Neural cell (in vitro differentiated cells): ENCODE results near the gene HIBADH. TPM values are rescaled to one million over a fixed set of nuclear protein-coding genes. Genes with fewer than 3 reads are reported as not detected.

Experiments used
- H2AFZ ChIP-seq: fragments of 200-600, 300-800 bp; sonication (generic), shearing (Covaris generic); 2 replicates; pipeline ENCODE4 v1.6.0; 2014; ENCODE audit warnings: low read depth, mild to moderate bottlenecking, antibody characterized with exemption, low read length, moderate library complexity
- H3F3A ChIP-seq: fragments of 200-600 bp; shearing (Covaris generic); 2 replicates; pipeline ENCODE4 v1.6.1; 2016; ENCODE audit warnings: mild to moderate bottlenecking, moderate library complexity, mixed read lengths, antibody characterized with exemption, low read length; ENCODE audit not compliant: insufficient read depth, poor library complexity, severe bottlenecking
- H3K27ac ChIP-seq: fragments of 200-600, 300-800 bp; sonication (generic), shearing (Covaris generic); 2 replicates; pipeline ENCODE4 v1.5.1; 2014; ENCODE audit warnings: mild to moderate bottlenecking, low read length, moderate library complexity
- H3K27me3 ChIP-seq: fragments of 300-800, 200-600 bp; sonication (generic), shearing (Covaris generic); 2 replicates; pipeline ENCODE4 v1.6.0; 2014; ENCODE audit warnings: mild to moderate bottlenecking, low read depth, low read length, moderate library complexity; ENCODE audit not compliant: insufficient read depth
- H3K36me3 ChIP-seq: fragments of 300-800, 200-600 bp; sonication (generic), shearing (Covaris generic); 2 replicates; pipeline ENCODE4 v1.5.1; 2014; ENCODE audit warnings: mild to moderate bottlenecking, antibody characterized with exemption, low read length, moderate library complexity; ENCODE audit not compliant: insufficient read depth
- H3K4me2 ChIP-seq: fragments of 300-800, 200-600 bp; sonication (generic), shearing (Covaris generic); 2 replicates; pipeline ENCODE4 v1.6.0; 2014; ENCODE audit warnings: mild to moderate bottlenecking, low read length
- H3K4me3 ChIP-seq: fragments of 300-800, 200-600 bp; sonication (generic), shearing (Covaris generic); 2 replicates; pipeline ENCODE4 v1.5.1; 2014; ENCODE audit warnings: mild to moderate bottlenecking, low read length, moderate library complexity
- H3K79me2 ChIP-seq: fragments of 200-600 bp; shearing (Covaris generic); replicated peaks from 2 replicates; pipeline ENCODE4 v1.6.0; 2014; ENCODE audit warnings: mild to moderate bottlenecking, low read length, moderate library complexity; ENCODE audit not compliant: insufficient read depth
- H3K9ac ChIP-seq: fragments of 300-800, 200-600 bp; sonication (generic), shearing (Covaris generic); 2 replicates; pipeline ENCODE4 v1.6.1; 2016; ENCODE audit warnings: mild to moderate bottlenecking, low read length, mixed read lengths
- H3K9me2 ChIP-seq: fragments of 200-600 bp; shearing (Covaris generic); 2 replicates; pipeline ENCODE4 v1.6.1; 2016; ENCODE audit warnings: mild to moderate bottlenecking, low read length, mixed read lengths; ENCODE audit not compliant: insufficient read depth
- H3K9me3 ChIP-seq: fragments of 200-600, 300-800 bp; sonication (generic), shearing (Covaris generic); 2 replicates; pipeline ENCODE4 v1.6.1; 2016; ENCODE audit warnings: mild to moderate bottlenecking, mixed run types, low read length, moderate library complexity, mixed read lengths
- H4K20me1 ChIP-seq: fragments of 200-600 bp; shearing (Covaris generic); 2 replicates; pipeline ENCODE4 v1.6.1; 2016; ENCODE audit warnings: mild to moderate bottlenecking, mixed run types; ENCODE audit not compliant: insufficient read depth
- EP300 ChIP-seq: fragments of 450-650 bp; conservative IDR thresholded peaks from 2 replicates; pipeline ENCODE4 v1.6.1; 2014; ENCODE audit warnings: antibody characterized with exemption, mild to moderate bottlenecking, moderate library complexity; ENCODE audit not compliant: poor library complexity, severe bottlenecking
- EZH2 ChIP-seq: fragments of 200-600, 300-800 bp; shearing (Covaris generic), sonication (generic); IDR thresholded peaks from 2 replicates; pipeline ENCODE4 v1.6.1; 2014; ENCODE audit warnings: antibody characterized with exemption, low read length, borderline replicate concordance, mild to moderate bottlenecking; ENCODE audit not compliant: insufficient read depth, poor library complexity, severe bottlenecking
- MXI1 ChIP-seq: fragments of 450-650 bp; conservative IDR thresholded peaks from 2 replicates; pipeline ENCODE4 v1.6.1; 2014; ENCODE audit warnings: antibody characterized with exemption, mild to moderate bottlenecking; ENCODE audit not compliant: poor library complexity, severe bottlenecking
- POLR2AphosphoS5 ChIP-seq: IDR thresholded peaks from 2 replicates; pipeline ENCODE4 v1.6.1; 2012
- RAD21 ChIP-seq: fragments of 450-650 bp; conservative IDR thresholded peaks from 2 replicates; pipeline ENCODE4 v1.6.1; 2014; ENCODE audit warnings: antibody characterized with exemption, mild to moderate bottlenecking, moderate library complexity
- REST ChIP-seq: IDR thresholded peaks from 2 replicates; pipeline ENCODE4 v1.6.1; 2012; ENCODE audit warnings: borderline replicate concordance
- SMC3 ChIP-seq: fragments of 450-650 bp; conservative IDR thresholded peaks from 2 replicates; pipeline ENCODE4 v1.6.1; 2014; ENCODE audit warnings: antibody characterized with exemption, mild to moderate bottlenecking, moderate library complexity; ENCODE audit not compliant: poor library complexity
- TAF1 ChIP-seq: IDR thresholded peaks from 2 replicates; pipeline ENCODE4 v1.6.1; 2012; ENCODE audit warnings: low read depth
- polyA plus RNA-seq: library from polyadenylated mRNA; depleted of rRNA; stranded (reverse); fragments of >200 nt; gene quantifications from 2 replicates; pipeline ENCODE4 v1.2.3, GENCODE V29; 2014
- TF ChIP-seq, protein P1 (sequence below): fragments of 450-650 bp; IDR thresholded peaks from 2 replicates; pipeline ENCODE4 v1.5.1; 2014; ENCODE audit warnings: antibody characterized with exemption, mild to moderate bottlenecking, moderate library complexity; ENCODE audit not compliant: poor library complexity, severe bottlenecking

HIBADH gene
- polyA plus RNA-seq, 1 donor from 2014 or later = 14.4 TPM

GRCh38 chr7:27670676-27671075, 8.0 kb upstream of the HIBADH start:
- no peak overlapping the region for H3K27ac ChIP-seq
- H3K9ac ChIP-seq = no peak overlapping the region
- no peaks in the 10 kb centered on the region for H3K79me2 ChIP-seq
- no peak overlapping the region for H3K4me3 ChIP-seq
- H3F3A ChIP-seq = no peaks in the 10 kb centered on the region
- no peaks in the 10 kb centered on the region for H3K27me3 ChIP-seq
- H3K4me2 ChIP-seq = no peak overlapping the region
- no peaks in the 10 kb centered on the region for H3K9me3 ChIP-seq
- H3K9me2 ChIP-seq = no peaks in the 10 kb centered on the region
- no peaks in the 10 kb centered on the region for H3K36me3 ChIP-seq
- TF ChIP-seq, protein P1, sequence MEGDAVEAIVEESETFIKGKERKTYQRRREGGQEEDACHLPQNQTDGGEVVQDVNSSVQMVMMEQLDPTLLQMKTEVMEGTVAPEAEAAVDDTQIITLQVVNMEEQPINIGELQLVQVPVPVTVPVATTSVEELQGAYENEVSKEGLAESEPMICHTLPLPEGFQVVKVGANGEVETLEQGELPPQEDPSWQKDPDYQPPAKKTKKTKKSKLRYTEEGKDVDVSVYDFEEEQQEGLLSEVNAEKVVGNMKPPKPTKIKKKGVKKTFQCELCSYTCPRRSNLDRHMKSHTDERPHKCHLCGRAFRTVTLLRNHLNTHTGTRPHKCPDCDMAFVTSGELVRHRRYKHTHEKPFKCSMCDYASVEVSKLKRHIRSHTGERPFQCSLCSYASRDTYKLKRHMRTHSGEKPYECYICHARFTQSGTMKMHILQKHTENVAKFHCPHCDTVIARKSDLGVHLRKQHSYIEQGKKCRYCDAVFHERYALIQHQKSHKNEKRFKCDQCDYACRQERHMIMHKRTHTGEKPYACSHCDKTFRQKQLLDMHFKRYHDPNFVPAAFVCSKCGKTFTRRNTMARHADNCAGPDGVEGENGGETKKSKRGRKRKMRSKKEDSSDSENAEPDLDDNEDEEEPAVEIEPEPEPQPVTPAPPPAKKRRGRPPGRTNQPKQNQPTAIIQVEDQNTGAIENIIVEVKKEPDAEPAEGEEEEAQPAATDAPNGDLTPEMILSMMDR = no peak
- TF ChIP-seq RAD21 (no peak), SMC3 (no peak), MXI1 (no peak), TAF1 (no peak), REST (no peak), POLR2AphosphoS5 (no peak), EP300 (no peak), EZH2 (no peak)
- H2AFZ ChIP-seq = no peak overlapping the region
- no peaks in the 10 kb centered on the region for H4K20me1 ChIP-seq

DNA sequence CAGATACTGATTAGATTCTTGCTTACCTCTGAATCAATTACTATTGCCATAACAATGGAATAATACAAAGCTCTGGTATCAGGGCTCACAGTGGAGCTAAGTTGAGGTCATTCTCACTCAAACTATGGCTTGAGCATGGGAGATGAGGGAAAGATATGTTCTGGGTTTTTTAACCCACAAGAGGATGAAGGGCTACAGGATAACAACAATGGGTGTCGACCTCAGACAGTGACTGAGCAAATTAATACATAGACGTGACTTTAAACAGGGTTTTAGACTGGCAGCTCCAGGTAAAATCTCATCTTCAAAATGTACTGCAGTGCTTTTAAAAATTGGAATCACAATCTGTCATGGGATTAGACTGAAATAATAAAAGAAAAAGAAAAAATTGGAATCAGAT, 7.5 kb upstream of the HIBADH start:
- no peak overlapping the region for H3K27ac ChIP-seq
- no peak overlapping the region for H3K4me3 ChIP-seq
- H3K9ac ChIP-seq = no peak overlapping the region
- H2AFZ ChIP-seq = no peak overlapping the region
- no peak overlapping the region for H3K4me2 ChIP-seq
- no peaks in the 10 kb centered on the region for H3K9me2 ChIP-seq
- H3K36me3 ChIP-seq = no peaks in the 10 kb centered on the region
- H3K9me3 ChIP-seq = no peaks in the 10 kb centered on the region
- H3K27me3 ChIP-seq = no peaks in the 10 kb centered on the region
- TF ChIP-seq POLR2AphosphoS5 (no peak), RAD21 (no peak), REST (no peak), TAF1 (no peak), SMC3 (no peak), EP300 (no peak), MXI1 (no peak), EZH2 (no peak)
- TF ChIP-seq, protein P1 = no peak
- no peaks in the 10 kb centered on the region for H4K20me1 ChIP-seq
- no peaks in the 10 kb centered on the region for H3F3A ChIP-seq
- no peaks in the 10 kb centered on the region for H3K79me2 ChIP-seq
